HFF-Myc (cell line): ENCODE measurements around the gene AFF1.

Experiments used
- DNase-seq: peaks from one replicate; pipeline ENCODE4 v3.0.0-alpha.2; 2011; ENCODE audit warnings: low read depth; ENCODE audit errors: extremely low read depth
- H3K4me3 ChIP-seq: replicated peaks from 2 replicates; pipeline ENCODE4 v1.5.1; 2011; ENCODE audit warnings: low read depth, mild to moderate bottlenecking, control low read depth, low read length
- TF ChIP-seq, protein P1 (sequence below): IDR thresholded peaks from 2 replicates; pipeline ENCODE4 v1.5.1; 2012; ENCODE audit warnings: mild to moderate bottlenecking, low read depth, low read length, control low read depth; ENCODE audit errors: missing control alignments

Gene AFF1

GRCh38 chr4:87153078-87153870, 218.5 kb downstream of the AFF1 start:
- no peak overlapping the region for H3K4me3 ChIP-seq
- DNase-seq, result no peak
- TF ChIP-seq, protein P1, sequence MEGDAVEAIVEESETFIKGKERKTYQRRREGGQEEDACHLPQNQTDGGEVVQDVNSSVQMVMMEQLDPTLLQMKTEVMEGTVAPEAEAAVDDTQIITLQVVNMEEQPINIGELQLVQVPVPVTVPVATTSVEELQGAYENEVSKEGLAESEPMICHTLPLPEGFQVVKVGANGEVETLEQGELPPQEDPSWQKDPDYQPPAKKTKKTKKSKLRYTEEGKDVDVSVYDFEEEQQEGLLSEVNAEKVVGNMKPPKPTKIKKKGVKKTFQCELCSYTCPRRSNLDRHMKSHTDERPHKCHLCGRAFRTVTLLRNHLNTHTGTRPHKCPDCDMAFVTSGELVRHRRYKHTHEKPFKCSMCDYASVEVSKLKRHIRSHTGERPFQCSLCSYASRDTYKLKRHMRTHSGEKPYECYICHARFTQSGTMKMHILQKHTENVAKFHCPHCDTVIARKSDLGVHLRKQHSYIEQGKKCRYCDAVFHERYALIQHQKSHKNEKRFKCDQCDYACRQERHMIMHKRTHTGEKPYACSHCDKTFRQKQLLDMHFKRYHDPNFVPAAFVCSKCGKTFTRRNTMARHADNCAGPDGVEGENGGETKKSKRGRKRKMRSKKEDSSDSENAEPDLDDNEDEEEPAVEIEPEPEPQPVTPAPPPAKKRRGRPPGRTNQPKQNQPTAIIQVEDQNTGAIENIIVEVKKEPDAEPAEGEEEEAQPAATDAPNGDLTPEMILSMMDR, result no peak

- TF ChIP-seq, protein P1, result no peak
- H3K4me3 ChIP-seq, result no peak overlapping the region
- DNase-seq, result no peak
These were observed 231.1 kb downstream of the AFF1 start for GRCh38 chr4:87165892-87166291.

- no peak overlapping the region for H3K4me3 ChIP-seq
- no peak for DNase-seq
- TF ChIP-seq, protein P1, result no peak
These were observed 231.6 kb downstream of the AFF1 start for GRCh38 chr4:87166296-87166854.

DNA sequence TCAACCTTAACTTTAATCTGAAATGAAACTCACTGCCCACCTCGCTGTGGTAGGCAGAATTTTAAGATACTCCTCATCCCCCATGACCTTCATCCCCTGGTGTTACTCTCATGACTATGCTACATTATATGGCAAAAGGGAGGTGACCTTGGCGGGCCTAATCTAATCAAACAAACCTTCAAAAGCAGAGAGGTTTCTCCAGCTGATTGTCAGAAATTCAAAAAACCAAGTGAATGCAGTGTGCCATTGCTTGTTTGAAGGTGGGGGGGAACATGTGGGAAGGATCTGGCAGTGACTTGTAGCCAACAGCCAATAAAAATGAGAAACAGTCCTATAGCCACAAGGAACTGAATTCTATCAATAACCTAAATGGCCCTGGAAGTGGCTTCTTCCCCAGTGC, 237.1 kb downstream of the AFF1 start:
- no peak overlapping the region for H3K4me3 ChIP-seq
- DNase-seq, result no peak
- TF ChIP-seq, protein P1, result no peak

DNA sequence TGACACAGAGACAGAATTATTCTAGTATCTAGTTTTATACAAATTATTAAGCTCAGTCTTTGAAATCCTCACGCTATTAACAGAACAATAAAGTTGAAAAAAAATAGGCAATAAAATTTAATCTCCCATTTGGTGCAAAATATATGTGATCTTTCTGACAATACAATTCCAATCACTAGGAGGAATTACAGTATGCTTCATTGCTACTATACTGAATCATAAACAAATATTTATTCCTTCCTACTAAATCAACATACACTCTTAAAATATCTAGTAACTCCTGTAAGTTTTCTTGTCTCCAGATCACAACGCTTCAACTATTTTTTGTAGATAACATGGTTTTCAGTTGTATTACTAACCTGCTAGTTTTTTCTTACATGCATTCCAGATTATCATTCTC, 239.9 kb downstream of the AFF1 start:
- H3K4me3 ChIP-seq, result no peak overlapping the region
- TF ChIP-seq, protein P1, result no peak
- DNase-seq, result no peak

DNA sequence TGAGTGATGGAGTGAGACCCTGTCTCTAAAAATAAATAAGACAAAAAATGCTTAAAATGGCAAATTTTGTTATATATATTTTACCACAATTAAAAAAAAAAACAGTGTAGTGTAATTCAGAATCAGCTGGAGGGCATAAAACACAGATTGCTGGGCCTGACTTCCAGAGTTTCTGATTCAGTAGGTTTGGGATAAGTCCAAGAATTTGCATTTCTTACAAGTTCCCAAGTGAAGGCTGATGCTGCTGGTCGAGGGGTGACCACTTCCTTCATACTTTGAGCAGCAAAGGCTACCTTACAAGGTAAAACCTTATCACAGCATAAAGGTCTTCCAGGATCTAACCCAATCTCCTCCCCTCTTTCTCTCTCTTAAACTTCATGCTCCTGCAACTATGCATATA, 244.9 kb downstream of the AFF1 start:
- peak; percentile 15 for DNase-seq
- TF ChIP-seq, protein P1, result no peak
- H3K4me3 ChIP-seq, result no peak overlapping the region
